ENCODE data around the gene REPS2.

REPS2 gene

DNA sequence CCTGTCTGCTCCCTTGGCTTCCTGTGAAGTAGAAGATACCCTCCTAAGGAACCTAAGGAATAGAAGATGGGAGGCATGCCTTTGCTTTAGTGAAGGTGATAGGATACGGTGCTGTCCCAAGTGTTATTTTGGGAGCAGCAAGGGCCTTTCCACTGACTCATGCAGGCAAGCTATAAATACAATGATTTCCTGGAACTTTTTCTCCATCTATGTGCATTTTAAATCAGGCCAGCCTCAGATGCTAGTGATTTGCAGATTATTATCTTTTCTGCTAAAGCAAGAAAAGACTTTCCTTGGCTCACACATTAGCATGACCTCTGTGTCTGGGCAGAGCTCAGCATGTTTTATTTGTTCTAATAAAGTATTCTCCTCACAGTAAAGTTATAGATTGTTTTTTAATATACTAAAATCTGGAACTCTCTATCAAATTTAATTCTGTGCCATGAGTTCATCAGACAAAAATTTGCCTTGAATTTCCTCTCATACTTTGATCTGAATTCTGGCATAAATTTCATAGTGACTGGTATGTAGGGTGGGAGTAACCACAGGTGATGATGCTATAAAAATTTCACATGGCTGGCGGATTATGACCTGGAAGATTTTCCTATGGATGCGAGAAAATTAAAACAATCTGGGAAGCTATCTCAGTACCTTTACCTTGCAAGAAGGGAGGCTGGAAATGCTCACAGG, 131.7 kb downstream of the REPS2 start:
- DNase-seq (ENCODE audit: low read depth): no peak
- TF ChIP-seq, protein P1, sequence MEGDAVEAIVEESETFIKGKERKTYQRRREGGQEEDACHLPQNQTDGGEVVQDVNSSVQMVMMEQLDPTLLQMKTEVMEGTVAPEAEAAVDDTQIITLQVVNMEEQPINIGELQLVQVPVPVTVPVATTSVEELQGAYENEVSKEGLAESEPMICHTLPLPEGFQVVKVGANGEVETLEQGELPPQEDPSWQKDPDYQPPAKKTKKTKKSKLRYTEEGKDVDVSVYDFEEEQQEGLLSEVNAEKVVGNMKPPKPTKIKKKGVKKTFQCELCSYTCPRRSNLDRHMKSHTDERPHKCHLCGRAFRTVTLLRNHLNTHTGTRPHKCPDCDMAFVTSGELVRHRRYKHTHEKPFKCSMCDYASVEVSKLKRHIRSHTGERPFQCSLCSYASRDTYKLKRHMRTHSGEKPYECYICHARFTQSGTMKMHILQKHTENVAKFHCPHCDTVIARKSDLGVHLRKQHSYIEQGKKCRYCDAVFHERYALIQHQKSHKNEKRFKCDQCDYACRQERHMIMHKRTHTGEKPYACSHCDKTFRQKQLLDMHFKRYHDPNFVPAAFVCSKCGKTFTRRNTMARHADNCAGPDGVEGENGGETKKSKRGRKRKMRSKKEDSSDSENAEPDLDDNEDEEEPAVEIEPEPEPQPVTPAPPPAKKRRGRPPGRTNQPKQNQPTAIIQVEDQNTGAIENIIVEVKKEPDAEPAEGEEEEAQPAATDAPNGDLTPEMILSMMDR (IDR thresholded peaks at IDR 0.05; ENCODE audit: insufficient read depth, low read depth, low read length, missing control alignments): no peak
- no peak overlapping the region for H3K4me3 ChIP-seq (ENCODE audit: low read depth, low read length)

GRCh38 chrX:17081511-17081910, 135.1 kb downstream of the REPS2 start:
- no peak overlapping the region for H3K4me3 ChIP-seq (ENCODE audit: low read depth, low read length)
- TF ChIP-seq, protein P1 (IDR thresholded peaks at IDR 0.05; ENCODE audit: insufficient read depth, low read depth, low read length, missing control alignments): no peak
- DNase-seq (ENCODE audit: low read depth): no peak

GRCh38 chrX:17081968-17082367, 135.5 kb downstream of the REPS2 start:
- H3K4me3 ChIP-seq (ENCODE audit: low read depth, low read length): no peak overlapping the region
- DNase-seq (ENCODE audit: low read depth): no peak
- TF ChIP-seq, protein P1 (IDR thresholded peaks at IDR 0.05; ENCODE audit: insufficient read depth, low read depth, low read length, missing control alignments): no peak

DNA sequence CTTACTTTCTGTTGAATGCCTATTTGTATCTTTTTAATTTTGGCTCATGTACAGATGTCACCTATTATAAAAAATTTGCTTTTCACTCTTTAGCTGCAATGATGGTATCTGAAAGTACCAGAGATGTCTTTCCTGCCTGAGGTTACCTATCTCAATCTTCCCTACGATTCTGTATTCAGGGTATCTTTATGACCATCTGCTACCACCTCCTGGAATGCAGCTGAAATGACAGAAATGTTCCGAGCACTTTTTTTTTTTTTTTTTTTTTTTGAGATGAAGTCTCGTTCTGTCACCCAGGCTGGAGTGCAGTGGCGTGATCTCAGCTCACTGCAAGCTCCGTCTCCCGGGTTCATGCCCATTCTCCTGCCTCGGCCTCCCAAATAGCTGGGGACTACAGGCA, 136.4 kb downstream of the REPS2 start:
- peak; percentile 8 for DNase-seq (ENCODE audit: low read depth)
- TF ChIP-seq, protein P1 (IDR thresholded peaks at IDR 0.05; ENCODE audit: insufficient read depth, low read depth, low read length, missing control alignments): peak; percentile 4
- no peak overlapping the region for H3K4me3 ChIP-seq (ENCODE audit: low read depth, low read length)

GRCh38 chrX:17086317-17086716, 139.9 kb downstream of the REPS2 start:
- DNase-seq (ENCODE audit: low read depth): no peak
- TF ChIP-seq, protein P1 (IDR thresholded peaks at IDR 0.05; ENCODE audit: insufficient read depth, low read depth, low read length, missing control alignments): no peak
- no peak overlapping the region for H3K4me3 ChIP-seq (ENCODE audit: low read depth, low read length)

DNA sequence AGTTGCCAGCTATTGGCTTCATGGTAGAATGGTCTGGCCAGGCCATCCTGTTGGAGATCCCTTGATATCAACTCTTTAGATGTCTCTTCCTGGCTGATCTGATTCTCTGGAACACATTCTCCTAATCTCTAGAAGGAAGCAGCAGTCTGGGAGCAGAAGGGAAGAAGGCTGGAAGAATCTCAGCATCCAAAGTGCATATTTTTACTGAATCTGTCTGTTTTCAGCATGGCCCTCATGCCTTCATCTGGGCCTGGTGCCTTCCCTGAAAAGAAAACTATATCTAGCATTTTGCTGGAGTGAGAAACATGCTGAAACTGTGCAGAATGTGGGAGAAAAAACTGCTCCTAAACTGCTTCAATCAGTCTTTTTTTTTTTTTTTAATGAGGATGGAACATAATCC, 148.7 kb downstream of the REPS2 start:
- DNase-seq (ENCODE audit: low read depth): no peak
- TF ChIP-seq, protein P1 (IDR thresholded peaks at IDR 0.05; ENCODE audit: insufficient read depth, low read depth, low read length, missing control alignments): no peak
- no peak overlapping the region for H3K4me3 ChIP-seq (ENCODE audit: low read depth, low read length)

Measured in GM12865 (cell line).